ENCODE measurements around the gene TEX53.

- no peak for TF ChIP-seq CTCF (conservative IDR thresholded peaks at IDR 0.05)
- no peak for TF ChIP-seq ZFX (IDR thresholded peaks at IDR 0.05)
Observed at GRCh38 chr9:114688379-114688778, 30.8 kb upstream of the TEX53 start.

All from C4-2B (cell line).